Activated CD4-positive, alpha-beta T cell treated with anti-CD3 and anti-CD28 coated beads, Interleukin-2, amount 50 U/mL, for 4 hours (primary cell): Measurements from ENCODE around the gene AJM1.
A peak's percentile ranks its signal among the peaks of the same experiment; 100 is the strongest.

Source experiments
- DNase-seq, 2 experiments: peaks; one replicate each; pipeline ENCODE4 v3.0.0-alpha.2; 2020

The AJM1 gene

DNA sequence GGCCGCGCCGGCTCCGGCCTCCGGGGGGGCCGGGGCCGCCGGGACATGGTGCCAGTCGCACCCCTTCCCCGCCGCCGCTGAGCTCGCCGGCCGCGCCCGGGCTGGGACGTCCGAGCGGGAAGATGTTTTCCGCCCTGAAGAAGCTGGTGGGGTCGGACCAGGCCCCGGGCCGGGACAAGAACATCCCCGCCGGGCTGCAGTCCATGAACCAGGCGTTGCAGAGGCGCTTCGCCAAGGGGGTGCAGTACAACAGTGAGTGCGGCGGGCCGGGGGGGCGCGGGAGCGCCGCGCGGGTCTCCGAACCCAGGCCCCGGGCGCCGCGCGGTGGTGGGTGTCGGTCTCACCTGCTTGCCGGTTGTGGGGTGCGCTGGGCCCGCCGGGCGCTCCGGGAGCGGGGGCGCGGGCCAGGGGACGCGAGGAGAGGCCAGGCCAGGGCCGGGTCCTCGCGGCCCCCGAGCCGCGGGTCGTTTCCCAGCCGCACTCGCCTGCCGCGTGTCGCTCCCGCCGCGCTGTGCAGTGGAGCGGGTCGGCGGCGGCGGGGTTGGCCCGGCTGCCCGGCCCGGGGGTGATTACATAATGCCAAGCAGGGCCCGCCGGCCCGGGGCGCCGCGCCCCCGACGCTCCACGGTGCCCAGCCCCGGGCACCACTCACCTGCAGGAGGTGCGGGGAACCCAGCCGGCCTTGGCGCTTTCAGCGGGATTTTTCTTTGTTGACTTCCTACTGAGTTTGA is 34.0 kb upstream of the AJM1 start:
- DNase-seq, result peak; percentile 48 to 50

DNA sequence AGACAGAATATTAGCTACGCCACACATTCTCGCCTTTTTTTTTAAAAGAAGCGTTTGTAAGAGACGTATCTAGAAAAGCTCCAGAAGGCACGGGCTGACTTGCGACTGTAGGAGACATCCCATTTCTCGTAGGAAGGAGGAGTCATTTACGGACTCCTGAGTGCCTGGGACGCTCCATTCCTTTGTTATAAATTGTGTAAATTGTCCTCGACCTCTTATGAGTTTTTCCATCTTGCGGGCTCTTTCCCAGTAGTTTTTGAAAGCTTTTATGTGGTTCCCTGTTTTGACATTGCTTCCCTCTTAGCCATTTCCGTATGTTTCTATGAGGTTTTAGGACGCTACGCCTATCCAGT is 33.5 kb upstream of the AJM1 start:
- no peak for DNase-seq

DNA sequence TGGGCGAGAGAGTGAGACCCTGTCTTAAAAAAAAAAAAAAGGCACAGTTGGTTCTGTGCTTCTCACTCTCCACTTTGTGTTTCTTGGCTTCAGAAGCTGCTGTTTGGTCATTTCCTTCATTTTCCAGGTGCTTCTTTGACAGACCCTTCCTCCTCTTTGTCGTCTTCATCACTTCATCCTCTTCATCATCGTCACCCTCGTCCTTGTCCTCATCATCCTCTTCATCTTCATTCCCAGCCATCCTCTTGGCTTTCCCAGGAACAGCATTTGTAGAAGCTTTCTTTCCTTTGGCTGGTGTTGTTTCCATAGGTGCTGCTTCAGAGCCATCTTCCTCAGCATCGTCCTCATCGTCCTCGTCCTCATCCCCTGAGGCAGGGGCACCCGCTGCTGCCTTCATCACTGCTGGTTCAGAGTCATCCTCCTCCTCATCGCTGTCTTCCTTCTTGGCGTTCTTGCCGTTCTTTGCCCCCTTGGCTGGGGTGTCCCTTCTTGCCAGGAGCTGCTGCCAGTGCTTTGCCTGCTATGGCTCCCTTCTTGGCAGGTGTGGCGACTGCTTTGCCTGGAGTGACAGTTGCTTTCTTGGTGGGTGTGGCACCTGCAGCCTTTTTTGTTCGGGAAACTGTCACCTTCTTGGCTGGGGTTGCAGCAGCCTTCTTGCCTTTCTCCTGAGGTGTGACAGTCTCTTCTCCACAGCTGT is 27.4 kb upstream of the AJM1 start:
- no peak for DNase-seq

DNA sequence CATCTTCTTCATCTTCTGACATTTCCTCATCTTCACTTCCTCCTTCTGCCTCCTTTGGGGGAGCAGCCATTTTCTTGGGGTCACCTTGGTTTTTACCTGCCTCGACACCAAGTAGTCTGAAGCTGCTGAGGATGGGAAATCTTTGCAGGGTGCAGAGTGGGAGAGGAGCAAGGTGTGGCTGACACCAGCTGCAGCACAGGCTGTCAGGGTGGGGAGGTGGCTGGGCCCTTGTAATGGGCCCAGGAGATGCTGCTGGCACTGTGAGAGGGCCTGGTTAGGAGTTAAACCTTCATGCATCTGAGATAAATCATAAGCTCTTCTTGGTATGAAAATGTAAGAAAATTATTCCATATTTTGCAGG is 26.9 kb upstream of the AJM1 start:
- DNase-seq, result no peak

DNA sequence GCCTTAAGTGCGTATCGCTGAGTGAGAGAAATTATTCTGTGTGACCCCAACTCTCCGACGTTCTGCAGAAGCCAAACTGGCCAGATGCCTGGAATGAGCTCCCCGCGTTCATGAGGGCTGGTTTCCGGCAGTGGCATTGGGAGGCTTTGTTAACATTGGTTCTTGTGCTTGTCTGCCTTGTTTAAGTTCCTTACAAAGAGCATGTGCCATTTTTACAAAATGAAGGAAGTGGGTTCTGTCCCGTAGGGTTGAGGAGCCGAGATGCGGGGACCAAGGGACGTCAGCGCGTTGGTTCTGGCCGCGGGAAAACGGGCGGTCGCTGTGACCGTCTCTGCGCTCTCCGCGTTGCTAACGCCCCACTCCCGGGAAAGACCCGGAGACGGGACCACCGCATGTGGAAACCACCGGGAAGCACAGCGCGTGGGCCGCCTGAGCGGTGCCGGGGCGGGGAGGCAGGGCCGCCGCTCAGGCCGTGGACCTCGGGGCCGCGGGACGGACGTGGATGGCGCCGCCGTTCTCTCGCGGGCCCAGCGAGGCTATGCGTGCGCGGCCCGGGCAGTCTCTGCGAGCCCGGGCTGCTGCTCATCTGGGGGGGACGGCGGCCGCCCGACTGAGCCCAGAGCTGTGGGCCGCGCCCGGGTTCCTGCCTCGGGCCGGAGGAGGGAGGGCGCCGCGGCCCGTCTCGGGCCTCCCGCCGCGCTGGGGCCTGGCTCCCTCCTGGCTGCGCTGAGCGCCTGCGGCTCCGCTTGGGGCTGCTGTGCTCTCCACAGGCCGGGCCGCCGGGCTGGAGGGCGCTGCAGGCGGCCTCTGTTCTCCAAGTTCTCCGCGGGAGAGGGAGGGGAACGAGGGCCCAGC is 21.1 kb upstream of the AJM1 start:
- DNase-seq, result no peak

DNA sequence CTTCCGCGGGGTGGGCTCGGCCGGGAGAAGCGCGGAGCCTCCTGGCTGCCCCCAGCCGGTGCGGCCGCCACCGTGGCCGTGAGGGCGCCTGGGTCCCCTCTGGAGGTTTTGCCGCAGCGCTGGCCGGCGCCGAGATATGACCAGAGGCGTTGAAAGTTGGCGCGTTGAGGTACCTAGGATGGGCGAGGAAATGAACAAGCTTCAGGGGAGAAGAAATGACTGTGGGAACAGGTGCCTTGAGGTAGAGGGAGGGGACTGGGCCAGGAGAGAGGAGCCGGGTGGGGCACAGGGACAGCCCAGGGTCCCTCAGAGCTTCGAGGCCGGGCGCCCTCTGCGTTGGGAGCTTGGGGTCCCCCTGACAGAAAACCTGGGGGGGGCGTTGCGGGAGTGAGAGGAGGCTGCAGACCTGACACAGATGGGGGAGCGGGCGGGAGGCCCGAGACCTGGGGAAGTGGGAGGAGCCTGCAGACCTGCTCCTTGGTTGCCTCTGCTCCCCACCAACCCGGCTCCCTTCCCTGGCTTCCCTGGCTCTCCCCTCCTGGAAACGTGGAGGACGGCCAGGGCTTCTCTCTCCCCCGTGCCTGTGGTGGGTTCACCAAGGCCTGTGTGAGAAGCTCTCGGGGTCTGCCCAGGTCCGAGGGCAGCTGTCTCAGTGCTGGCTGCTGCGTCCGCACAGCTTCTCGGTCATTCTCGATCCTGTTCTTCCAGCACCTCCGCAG is 20.3 kb upstream of the AJM1 start:
- no peak for DNase-seq

DNA sequence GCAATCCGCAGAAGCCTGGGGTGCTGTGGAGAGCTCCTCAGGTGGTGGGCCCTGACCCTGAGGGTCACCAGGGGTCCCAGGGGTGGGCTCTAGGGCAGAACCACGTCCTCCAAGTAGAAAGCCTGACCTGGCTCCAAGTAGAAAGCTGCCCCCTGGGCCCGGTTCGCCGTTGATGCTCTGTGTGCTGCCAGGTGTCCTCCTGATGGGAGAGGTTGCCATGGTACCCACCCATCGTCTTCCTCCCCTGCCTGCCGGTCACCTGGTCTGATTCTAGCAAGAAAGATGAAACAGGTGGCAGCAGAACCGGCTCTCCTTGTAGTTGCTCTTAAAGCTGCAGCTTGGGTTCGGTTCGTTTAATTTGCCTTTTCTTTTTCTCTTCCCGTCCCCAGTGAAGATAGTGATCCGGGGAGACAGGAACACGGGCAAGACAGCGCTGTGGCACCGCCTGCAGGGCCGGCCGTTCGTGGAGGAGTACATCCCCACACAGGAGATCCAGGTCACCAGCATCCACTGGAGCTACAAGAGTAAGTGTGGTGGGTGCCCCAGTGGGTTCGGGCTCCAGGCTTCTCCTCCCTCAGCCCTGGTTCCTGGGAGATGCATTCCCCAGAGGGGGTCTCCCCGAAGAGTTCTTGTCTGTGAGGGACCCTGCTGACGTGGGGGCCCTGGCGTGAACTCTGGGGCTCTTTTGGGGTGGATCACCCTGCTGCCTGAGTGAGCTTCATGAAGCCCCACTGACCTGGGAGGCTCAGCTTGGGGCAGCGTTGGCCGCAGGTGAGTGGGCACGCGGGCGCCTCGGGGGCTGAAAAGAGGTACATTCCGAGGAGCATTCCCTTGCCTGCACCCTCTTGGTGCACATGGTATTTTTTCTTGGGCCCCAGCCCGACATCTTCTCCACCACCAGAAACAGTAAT is 18.9 kb upstream of the AJM1 start:
- DNase-seq, result no peak

DNA sequence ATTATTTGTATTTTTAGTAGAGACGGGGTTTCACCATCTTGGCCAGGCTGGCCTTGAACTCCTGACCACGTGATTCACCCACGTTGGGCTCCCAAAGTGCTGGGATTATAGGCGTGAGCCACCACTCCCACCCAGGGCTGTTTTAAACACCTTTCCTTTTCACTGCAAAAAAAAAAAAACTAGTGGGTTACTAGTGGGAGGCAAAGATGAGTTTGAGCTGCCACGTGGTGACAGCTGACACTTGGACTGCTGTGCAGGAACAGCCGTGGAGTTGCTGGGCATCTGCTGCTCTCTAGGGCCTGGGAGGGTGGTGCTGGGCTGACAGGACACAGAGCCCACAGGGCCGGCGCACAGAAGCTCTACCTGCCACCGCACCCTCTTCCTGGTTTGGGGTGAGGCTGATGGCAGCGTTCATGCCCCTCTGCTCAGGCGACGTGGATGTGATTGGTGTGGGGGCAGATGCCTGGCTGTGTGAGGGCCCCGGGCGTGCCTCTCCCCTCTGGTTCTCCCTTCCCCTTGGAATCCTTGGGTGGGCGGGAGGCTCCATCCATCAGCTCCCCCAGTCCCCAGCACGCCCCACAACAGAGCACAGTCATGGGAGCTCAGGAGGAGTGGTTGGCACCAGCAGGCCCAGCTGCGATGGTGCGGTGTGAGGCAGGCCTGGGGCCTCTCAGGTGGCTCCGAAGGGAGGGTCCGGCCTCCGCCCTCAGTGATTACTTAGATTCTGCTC is 17.6 kb upstream of the AJM1 start:
- no peak for DNase-seq

DNA sequence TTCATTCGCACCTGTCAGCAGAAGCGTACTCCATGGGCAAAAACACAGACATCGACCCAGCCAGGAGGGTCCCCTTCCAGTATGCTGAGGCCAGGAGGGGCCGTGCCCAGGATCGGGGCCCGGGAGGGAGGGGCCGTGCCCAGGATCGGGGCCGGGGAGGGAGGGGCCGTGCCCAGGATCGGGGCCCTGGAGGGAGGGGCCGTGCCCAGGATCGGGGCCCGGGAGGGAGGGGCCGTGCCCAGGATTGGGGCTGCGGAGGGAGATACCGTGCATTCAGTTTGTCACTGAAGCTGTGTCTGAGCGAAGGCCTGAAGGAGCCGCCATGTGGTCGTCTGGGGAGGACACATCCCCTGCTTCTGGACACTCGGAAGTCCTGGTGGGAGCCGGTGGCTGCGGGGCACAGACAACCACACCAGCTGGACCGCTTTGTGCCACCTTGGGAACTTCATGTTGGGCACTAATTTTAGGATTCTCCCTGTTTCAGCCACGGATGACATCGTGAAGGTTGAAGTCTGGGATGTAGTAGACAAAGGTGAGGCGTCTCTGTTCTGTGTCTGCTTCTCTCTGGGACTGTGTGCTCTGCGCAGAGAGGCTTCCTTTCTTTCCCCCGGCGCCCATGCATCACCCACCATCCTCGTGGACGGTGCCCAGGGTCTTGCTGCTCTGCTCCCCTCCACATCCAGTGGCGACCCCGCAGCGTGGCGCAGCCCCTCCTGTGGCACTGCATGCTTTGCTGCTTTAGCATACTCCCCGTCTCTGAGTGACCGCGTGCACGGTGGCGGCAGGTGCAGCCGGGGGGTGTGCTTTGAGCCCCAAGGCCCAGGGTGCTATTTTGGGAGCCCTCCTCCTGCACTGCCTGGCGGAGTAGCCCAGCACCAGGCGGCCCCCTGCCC is 16.7 kb upstream of the AJM1 start:
- DNase-seq, result no peak

DNA sequence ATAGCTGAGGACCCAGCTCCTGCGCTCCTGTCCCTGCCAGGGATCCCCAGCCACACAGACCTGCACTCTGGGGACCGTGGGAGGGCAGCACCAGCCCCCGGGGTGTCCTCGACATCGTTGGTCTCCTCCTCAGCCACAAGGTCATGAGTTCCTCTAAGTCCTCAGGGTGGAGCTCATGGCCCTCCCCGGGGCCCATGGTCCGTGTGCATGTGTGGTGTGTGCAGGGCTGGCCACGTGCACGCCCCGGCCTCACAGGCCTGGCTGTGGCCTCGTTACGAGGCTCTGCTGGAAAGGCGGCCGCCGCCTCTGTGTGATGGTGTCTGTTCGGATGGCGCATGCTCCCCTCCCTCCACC is 16.1 kb upstream of the AJM1 start:
- no peak for DNase-seq

DNA sequence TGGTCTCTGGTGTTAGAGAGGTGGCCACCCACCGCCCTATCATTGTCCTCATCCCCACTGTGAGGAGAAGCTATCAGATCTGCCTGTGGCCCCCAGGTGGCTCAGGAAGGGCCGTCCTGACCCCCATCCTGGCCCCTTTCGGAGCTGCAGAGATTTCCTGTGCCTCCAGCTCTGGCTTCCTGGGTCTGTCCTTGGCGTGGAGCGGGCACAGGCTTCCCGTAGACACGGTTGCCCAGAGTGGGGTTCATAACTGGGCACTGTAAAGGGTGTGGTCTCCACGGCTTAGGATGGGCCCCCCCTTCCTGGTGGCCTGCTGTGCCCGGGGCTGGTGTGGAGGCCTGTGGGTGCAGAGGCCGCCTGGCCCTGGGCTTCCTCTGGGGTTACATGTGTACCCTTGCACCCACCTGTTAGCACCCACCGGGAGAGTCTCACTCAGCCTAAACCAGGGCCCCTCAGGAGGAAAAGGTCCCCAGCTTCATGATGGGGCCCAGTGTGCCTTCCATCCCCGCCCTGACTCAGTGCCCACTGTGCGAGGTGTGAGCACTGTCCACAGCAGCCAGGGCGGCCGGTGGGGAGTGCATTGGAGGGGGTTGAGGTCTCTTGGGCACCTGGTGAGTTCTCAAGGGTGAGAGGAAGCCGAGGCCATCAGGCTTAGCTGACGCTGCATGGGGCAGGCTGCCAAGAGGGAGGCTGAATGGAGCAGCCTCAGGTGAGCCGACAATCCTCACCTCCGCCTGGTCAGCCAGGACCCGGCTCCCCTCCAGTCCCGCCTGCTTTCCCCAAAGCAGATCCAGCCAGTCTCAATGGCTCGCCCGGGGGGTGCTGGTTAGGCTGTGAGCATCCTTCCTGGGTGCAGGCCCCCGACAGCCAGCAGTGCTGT is 15.3 kb upstream of the AJM1 start:
- no peak for DNase-seq

DNA sequence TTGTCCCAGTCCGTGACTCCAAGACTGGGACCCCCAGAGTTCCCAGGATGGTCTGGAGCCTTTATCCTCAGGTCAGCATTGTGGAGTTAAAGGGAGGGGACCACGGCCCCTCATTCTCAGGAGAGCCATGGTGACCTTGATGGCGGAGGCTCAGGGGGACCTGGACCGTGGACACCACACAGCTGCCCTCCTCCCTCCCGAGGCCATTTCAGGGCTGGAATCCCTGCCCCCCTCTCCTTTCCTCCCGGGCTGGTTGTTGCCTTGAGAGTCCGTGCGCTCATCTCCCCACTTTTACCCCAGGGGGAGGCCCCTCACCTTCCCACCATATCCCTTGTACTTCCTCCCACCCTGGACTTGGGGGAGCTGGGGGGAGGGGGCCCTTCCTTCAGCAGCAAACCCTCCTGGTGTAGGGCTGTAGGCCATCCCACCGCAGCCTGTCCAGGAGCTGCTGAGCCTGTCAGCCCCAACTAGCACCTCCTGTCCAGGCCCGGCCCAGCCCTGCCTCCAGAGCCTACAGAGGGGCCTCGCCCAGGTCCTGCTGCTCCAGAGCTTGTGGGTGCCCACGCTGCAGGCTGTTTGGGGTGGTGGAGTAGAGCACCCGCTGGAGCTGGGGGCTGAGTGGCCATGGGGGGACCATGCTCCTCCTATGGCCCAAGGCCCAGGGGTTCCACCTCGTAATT is 14.3 kb upstream of the AJM1 start:
- DNase-seq, result no peak

DNA sequence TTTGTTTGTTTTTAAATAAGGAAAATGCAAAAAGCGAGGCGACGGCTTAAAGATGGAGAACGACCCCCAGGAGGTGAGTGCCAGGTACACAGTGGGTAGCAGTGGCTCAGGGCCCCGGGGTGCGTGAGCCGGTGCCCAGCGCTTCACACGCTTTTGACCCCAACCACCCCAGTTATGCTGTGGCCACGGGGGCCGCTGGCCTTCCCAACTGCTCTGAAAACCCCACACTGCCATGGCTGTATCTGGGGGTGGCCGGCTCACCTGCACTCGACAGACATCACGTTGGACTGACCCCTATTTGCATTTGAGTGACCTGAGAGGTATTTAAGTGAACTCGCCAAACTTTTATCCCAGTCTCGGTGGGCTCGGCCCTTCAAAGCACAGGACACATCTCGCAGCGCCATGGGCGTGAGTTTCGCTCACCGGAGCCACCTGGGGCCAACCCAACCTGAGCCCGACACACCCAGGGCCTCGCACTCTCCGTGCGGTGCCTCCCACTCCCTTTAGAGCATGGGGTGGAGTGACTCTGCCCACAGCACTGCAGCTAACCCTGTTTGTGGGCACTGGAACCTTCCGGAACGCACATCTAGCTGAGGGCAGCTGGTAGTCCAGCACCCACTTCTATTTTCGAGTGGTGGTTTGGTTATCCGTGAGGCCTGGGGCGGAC is 13.7 kb upstream of the AJM1 start:
- DNase-seq, result no peak

DNA sequence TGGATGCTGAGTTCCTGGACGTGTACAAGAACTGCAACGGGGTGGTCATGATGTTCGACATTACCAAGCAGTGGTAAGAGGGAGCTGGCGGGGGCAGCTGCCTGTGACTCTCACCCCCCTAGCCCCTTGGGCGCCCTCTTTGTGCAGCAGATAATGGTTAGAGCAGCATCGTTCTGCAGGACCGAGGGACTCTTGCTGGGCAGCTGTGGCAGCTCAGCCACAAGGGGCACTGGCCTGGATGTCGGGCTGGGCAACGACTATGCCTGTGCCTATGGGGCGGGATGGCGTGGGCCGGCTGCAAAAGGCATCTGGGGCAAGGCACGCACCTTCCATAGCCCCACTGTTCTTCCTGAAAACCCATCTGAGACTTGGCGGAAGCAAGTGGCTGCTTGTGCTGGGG is 12.9 kb upstream of the AJM1 start:
- DNase-seq, result no peak

DNA sequence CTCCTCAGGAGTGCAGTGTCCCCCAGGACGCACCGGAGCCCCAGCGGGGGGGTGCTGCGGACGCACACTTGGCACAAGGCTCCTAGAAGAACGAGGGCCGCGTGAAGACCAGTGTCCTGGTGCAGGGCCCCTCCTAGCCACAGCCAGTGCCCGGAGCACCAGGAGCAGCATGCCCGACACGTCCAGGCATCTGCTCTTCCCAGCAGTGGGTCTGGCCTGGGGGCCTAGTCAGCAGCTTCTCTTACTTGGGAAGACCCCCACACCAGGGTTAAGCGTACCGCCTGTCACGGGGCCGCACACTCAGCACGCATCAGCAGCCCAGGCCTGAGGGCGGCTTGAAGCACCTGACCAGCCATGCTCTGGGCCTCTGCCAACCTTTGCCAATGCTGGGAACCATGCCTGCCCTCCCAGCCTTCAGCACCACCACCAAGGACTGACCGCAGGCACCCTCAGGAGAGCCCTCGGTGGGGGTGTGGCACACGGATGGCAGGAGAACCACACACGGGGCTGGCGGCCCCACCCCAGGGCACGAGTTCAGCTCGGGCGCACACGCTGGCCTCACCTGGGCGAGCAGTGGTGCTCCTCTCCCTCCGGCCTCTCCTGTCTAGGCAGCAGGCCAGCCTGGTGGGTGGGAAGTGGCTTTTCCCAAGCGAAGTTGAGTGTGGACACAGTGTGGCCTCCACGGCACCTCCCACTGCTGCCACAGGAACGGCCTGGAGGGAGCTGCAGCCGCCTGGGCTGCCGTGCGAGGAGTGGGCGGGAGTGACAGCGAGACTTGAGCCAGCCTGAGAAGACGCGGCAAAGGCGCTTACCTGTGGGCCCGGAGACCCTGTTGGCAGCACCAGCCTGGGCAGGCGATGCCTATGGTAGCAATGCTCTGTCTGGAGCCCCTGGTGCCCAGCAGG is 12.0 kb upstream of the AJM1 start:
- DNase-seq, result no peak

DNA sequence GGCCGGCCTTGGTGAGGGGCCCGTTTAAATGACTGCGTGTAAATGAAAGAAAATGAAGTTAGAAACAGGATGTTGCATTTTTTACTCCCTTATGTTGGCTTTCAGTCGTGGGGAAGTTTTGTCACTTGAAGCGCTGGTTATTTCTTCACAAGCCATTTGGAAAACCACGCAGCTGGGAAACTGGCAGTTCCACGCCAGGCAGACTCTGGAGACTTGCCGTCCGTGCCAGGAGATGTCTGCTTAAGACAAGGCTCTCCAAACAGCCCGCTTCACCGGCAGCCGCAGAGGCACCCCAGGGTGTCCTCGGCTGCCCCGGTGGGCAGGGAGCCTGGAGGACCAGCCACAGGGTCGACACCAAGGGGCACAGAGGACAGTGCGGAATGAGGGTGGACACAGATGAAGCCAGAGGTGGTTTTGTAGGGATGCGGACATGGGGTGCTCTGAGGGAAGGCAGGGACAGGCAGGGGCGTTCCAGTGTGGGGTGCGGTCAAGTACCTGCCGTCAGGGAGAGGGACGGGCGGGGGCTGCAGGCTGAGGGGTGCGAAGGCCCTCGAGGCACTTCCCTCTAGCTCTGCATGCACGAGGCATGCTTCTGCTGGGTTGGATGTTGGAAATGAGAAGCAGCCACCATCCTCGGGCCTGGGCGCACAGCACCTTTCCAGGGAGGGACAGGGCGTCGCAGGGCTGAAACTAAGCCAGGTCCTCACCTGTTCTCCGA is 11.1 kb upstream of the AJM1 start:
- no peak for DNase-seq

DNA sequence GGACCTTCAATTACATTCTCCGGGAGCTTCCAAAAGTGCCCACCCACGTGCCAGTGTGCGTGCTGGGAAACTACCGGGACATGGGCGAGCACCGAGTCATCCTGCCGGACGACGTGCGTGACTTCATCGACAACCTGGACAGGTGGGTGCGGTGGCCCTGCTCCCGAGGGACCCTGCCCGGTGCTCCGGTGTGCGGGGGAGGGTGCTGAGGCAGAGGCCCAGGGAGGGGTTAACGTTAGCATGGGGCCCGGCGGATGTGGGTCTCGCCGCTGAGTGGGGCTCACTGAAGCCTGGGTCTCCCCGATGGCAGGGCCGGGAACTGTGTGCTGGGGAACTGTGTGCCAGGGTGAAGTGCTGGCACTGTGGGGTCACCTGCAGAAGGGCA is 10.6 kb upstream of the AJM1 start:
- no peak for DNase-seq
